ENCODE data around the gene ZNF205. TPM values are rescaled to one million over a fixed set of nuclear protein-coding genes. Genes with fewer than 3 reads are reported as not detected.

The ZNF205 gene
- total RNA-seq, 1 experiment from 2014 or later, result 17.0 TPM

DNA sequence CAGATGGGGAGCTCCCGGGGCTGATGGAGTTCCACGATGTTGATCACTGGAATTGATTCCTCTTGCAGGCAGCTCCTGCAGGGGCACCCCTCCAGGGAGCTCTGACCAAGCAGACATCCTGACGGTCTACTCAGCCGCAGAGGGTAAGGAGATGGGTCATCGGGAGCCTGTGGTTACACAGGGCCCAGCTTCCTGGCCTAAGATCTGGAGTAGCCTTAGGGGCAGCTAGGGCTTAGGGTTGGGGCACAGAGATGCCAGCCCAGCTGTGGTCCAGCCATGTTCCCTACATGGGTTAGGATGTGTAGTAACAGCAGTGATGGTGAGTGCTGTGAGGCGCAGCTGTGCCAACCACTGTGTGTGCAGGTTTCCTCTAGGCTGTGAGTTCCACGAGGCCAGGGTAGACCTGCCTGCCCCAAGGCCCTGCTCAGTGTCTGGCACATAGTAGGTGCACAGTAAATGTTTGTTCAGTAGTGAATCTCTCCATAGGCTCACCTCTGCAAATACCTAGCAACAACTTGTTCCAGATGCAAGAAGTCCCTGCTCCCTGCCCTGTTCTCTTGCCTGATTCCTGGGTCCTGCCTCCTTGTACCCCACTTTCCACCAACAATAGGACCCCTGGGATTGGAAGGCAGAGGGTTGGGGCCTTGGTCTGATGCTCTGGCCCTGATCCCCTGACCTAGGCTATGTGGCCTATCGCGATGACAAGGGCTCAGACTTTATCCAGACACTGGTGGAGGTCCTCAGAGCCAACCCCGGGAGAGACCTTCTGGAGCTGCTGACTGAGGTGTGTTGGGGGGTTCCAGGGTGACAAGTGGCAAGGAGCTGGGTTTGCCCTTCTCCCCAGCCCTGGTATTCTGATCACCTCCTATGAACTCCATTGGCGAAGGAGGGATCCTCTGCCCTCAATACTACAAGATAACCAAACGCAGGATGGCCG, 36.1 kb downstream of the ZNF205 start:
- Histone ChIP-seq H2AFZ (ENCODE audit: low read depth, low read length, poor library complexity, severe bottlenecking) (no peak overlapping the region), H3K4me2 (ENCODE audit: low read length) (peak overlapping the region; percentile 81), H3K9me2 (ENCODE audit: insufficient read depth) (no peaks in the 10 kb centered on the region), H3K27ac (ENCODE audit: low read depth, low read length) (peak overlapping the region; percentile 95), H3K36me3 (ENCODE audit: control insufficient read depth in 1 of 2, insufficient read depth in 2 of 2, low read length in 2 of 2) (no peaks in the 10 kb centered on the region), H3K9me3 (ENCODE audit: control insufficient read depth in 1 of 2, insufficient read depth in 1 of 2, low read depth in 1 of 2, low read length in 2 of 2) (no peaks in the 10 kb centered on the region), H3K79me2 (ENCODE audit: insufficient read depth, low read length) (no peaks in the 10 kb centered on the region), H4K20me1 (ENCODE audit: insufficient read depth) (no peaks in the 10 kb centered on the region), H3K9ac (ENCODE audit: low read length) (peak overlapping the region; percentile 84), H3K4me1 (ENCODE audit: control insufficient read depth in 1 of 2, insufficient read depth in 2 of 2, low read length in 2 of 2) (peaks cover 8 to 38% of the 10 kb centered on the region in 2 experiments), H3K27me3 (ENCODE audit: insufficient read depth, low read length) (no peaks in the 10 kb centered on the region), H3K4me3 (replicated peaks in 1 of 2; ENCODE audit: low read depth in 1 of 2, low read length in 2 of 2) (peak overlapping the region; percentile 54 to 65)
- intact Hi-C loops (cut with micrococcal nuclease), result no loop called here
- ChIA-PET POLR2A (interaction anchor here (1.0 to 3.2 kb wide), 5 partner anchors 13 to 23 kb away, joined by 3 to 34 read pairs (median 4); partner anchors contain the start of gene ZNF213), RAD21 (ENCODE audit: low non-redundant PET in 1 of 2, low total read pairs in 2 of 2, uncharacterized antibody in 2 of 2, unreplicated experiment in 2 of 2) (no interaction called here), CTCF (interaction anchor here (0.6 to 2.3 kb wide), 7 partner anchors 12 to 90 kb away, joined by 3 to 15 read pairs (median 3); partner anchors contain the start of gene ZNF213)
- no peak for TF ChIP-seq TCF7L2 (IDR thresholded peaks at IDR 0.05; ENCODE audit: borderline replicate concordance, extremely low read depth, insufficient read depth, insufficient read length)
- no peak for TF ChIP-seq MAX (IDR thresholded peaks at IDR 0.05)
- no peak for TF ChIP-seq POLR2A (IDR thresholded peaks at IDR 0.05; ENCODE audit: borderline replicate concordance, extremely low read depth, insufficient read depth, insufficient read length)
- TF ChIP-seq RAD21 (IDR thresholded peaks at IDR 0.05; ENCODE audit: low read depth), result no peak
- TF ChIP-seq POLR2AphosphoS5 (IDR thresholded peaks at IDR 0.05; ENCODE audit: low read depth, low read length), result no peak
- TF ChIP-seq YY1 (IDR thresholded peaks at IDR 0.05; ENCODE audit: extremely low read depth, insufficient replicate concordance, low read depth, low read length), result no peak
- TF ChIP-seq SP1 (IDR thresholded peaks at IDR 0.05; ENCODE audit: low read depth), result no peak
- no peak for TF ChIP-seq EZH2phosphoT487 (IDR thresholded peaks at IDR 0.05; ENCODE audit: borderline replicate concordance)
- TF ChIP-seq, protein P1, sequence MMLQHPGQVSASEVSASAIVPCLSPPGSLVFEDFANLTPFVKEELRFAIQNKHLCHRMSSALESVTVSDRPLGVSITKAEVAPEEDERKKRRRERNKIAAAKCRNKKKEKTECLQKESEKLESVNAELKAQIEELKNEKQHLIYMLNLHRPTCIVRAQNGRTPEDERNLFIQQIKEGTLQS (IDR thresholded peaks at IDR 0.05), result no peak
- no peak for TF ChIP-seq CTCF (IDR thresholded peaks at IDR 0.05 in 2 of 3, conservative IDR thresholded peaks at IDR 0.05 in 1 of 3; ENCODE audit: borderline replicate concordance in 1 of 3, insufficient read depth in 1 of 3, low read depth in 2 of 3, low read length in 2 of 3)
- TF ChIP-seq SRF (IDR thresholded peaks at IDR 0.05; ENCODE audit: low read depth), result no peak
- no peak for TF ChIP-seq SIN3A (IDR thresholded peaks at IDR 0.05; ENCODE audit: low read depth)
- TF ChIP-seq ZNF274 (IDR thresholded peaks at IDR 0.05; ENCODE audit: low read depth, low read length), result no peak
- no peak for TF ChIP-seq ELF1 (IDR thresholded peaks at IDR 0.05; ENCODE audit: borderline replicate concordance, low read depth)
- no peak for TF ChIP-seq EZH2 (IDR thresholded peaks at IDR 0.05)
- TF ChIP-seq CBX3 (IDR thresholded peaks at IDR 0.05; ENCODE audit: low read depth), result no peak
- no peak for TF ChIP-seq ZBTB33 (IDR thresholded peaks at IDR 0.05; ENCODE audit: extremely low read depth, insufficient replicate concordance, low read length)
- no peak for TF ChIP-seq CEBPB (IDR thresholded peaks at IDR 0.05; ENCODE audit: low read depth)
- TF ChIP-seq FOSL1 (IDR thresholded peaks at IDR 0.05; ENCODE audit: low read depth), result no peak
- ATAC-seq (no peak), DNase-seq (ENCODE audit: low read depth, low spot score) (no peak)
- BruUV-seq (replicated peaks), result no TSS peak
